Thoracic aorta (tissue), 2 donors: Measurements from ENCODE around the gene ZNF732. TPM values are rescaled to one million over a fixed set of nuclear protein-coding genes. Genes with fewer than 3 reads are reported as not detected.

Experiments
- ATAC-seq: fragments of 150-250 bp; one replicate; pipeline ENCODE4 v1.8.0; 2017; ENCODE audit warnings: low read depth; ENCODE audit not compliant: insufficient number of reproducible peaks, low FRiP score
- DNase-seq: peaks from one replicate; pipeline ENCODE4 v3.0.0-alpha.2; 2020; ENCODE audit warnings: low spot score
- H3K27ac ChIP-seq, 2 donors: fragments of 200-600 bp; sonication (generic); 1 replicate in 1 of 2; 2 replicates in 1 of 2; pipeline ENCODE4 v1.5.1; 2016; ENCODE audit warnings: mild to moderate bottlenecking in 2 of 2, moderate library complexity in 2 of 2
- H3K27me3 ChIP-seq: fragments of 200-600 bp; sonication (generic); replicated peaks from 2 replicates; pipeline ENCODE4 v1.6.0; 2016; ENCODE audit warnings: mild to moderate bottlenecking; ENCODE audit not compliant: insufficient read depth
- H3K36me3 ChIP-seq: fragments of 200-600 bp; sonication (generic); one replicate; pipeline ENCODE4 v1.5.1; 2016
- H3K4me1 ChIP-seq, 2 donors: fragments of 200-600 bp; sonication (generic); 1 replicate in 1 of 2; 2 replicates in 1 of 2; pipeline versions ENCODE4 v1.5.1 to v1.6.0; 2016; ENCODE audit warnings: low read depth in 2 of 2, mild to moderate bottlenecking in 1 of 2; ENCODE audit not compliant: control insufficient read depth in 1 of 2
- H3K4me3 ChIP-seq: fragments of 200-600 bp; sonication (generic); 2 replicates; pipeline ENCODE4 v1.5.1; 2016; ENCODE audit warnings: mild to moderate bottlenecking
- H3K9me3 ChIP-seq: fragments of 200-600 bp; sonication (generic); 2 replicates; pipeline ENCODE4 v1.5.1; 2016
- CTCF ChIP-seq: fragments of 200-600 bp; sonication (generic); IDR thresholded peaks from one replicate; pipeline ENCODE4 v1.5.1; 2019; ENCODE audit warnings: antibody characterized with exemption
- total RNA-seq, 2 donors: library from RNA; depleted of rRNA; stranded (reverse); fragments of >200 nt; gene quantifications; one replicate each; pipeline versions ENCODE4 v1.1.0 to v1.2.3, GENCODE V29; 2016

Gene ZNF732
- total RNA-seq: 1 to 10 TPM in 1 of 2 donors, under 1 TPM in 1; 0.27 to 4.7 TPM

GRCh38 chr4:304969-305680 lies at the start of gene ZNF732:
ZNF732 (minus strand) TSS chr4:305474; CDS start chr4:305310, 164 bp downstream.
- peak within 1 kb of the TSS; percentile 65 for H3K4me3 ChIP-seq
- ATAC-seq (no peak), DNase-seq (no peak)
- H3K4me1 ChIP-seq: no peaks in the 10 kb centered on the region
- no peaks in the 10 kb centered on the region for H3K9me3 ChIP-seq
- H3K27me3 ChIP-seq: no peaks in the 10 kb centered on the region
- TF ChIP-seq CTCF: no peak
- H3K27ac ChIP-seq: no peak within 1 kb of the TSS
- H3K36me3 ChIP-seq: no peaks in the 10 kb centered on the region

GRCh38 chr4:340011-340410 lies 34.7 kb upstream of the ZNF732 start:
- no peak for TF ChIP-seq CTCF

GRCh38 chr4:338759-339097 lies 33.5 kb upstream of the ZNF732 start:
- Histone ChIP-seq H3K27ac (no peak overlapping the region), H3K36me3 (peaks cover 6% of the 10 kb centered on the region), H3K27me3 (no peaks in the 10 kb centered on the region), H3K9me3 (peaks cover 23% of the 10 kb centered on the region), H3K4me1 (peaks cover 8 to 21% of the 10 kb centered on the region in 2 donors), H3K4me3 (peak overlapping the region; percentile 82)
- DNase-seq: no peak
- ATAC-seq: no peak
- no peak for TF ChIP-seq CTCF

More at GRCh38 chr4:340011-340410, 34.7 kb upstream of the ZNF732 start:
- no peak for DNase-seq
- Histone ChIP-seq H3K9me3 (peaks cover 30% of the 10 kb centered on the region), H3K4me1 (peaks cover 8 to 21% of the 10 kb centered on the region in 2 donors), H3K36me3 (peaks cover 19% of the 10 kb centered on the region), H3K27me3 (no peaks in the 10 kb centered on the region), H3K27ac (no peak overlapping the region), H3K4me3 (no peak overlapping the region)
- ATAC-seq: no peak

GRCh38 chr4:337932-338758 lies 32.9 kb upstream of the ZNF732 start:
- Histone ChIP-seq H3K27ac (peak overlapping the region; percentile 90 to 92), H3K36me3 (peaks cover 5% of the 10 kb centered on the region), H3K4me3 (peak overlapping the region; percentile 82), H3K27me3 (no peaks in the 10 kb centered on the region), H3K4me1 (peaks cover 8 to 21% of the 10 kb centered on the region in 2 donors), H3K9me3 (peaks cover 22% of the 10 kb centered on the region)
- DNase-seq: no peak
- TF ChIP-seq CTCF: no peak
- ATAC-seq: no peak
